Activated T-cell treated with anti-CD3 and anti-CD28 coated beads for 1 hour (primary cell): ENCODE results near the gene NDUFS6.

Source experiments
- DNase-seq: peaks from one replicate; pipeline ENCODE4 v3.0.0-alpha.2; 2020; ENCODE audit warnings: low read depth

NDUFS6 gene

DNA sequence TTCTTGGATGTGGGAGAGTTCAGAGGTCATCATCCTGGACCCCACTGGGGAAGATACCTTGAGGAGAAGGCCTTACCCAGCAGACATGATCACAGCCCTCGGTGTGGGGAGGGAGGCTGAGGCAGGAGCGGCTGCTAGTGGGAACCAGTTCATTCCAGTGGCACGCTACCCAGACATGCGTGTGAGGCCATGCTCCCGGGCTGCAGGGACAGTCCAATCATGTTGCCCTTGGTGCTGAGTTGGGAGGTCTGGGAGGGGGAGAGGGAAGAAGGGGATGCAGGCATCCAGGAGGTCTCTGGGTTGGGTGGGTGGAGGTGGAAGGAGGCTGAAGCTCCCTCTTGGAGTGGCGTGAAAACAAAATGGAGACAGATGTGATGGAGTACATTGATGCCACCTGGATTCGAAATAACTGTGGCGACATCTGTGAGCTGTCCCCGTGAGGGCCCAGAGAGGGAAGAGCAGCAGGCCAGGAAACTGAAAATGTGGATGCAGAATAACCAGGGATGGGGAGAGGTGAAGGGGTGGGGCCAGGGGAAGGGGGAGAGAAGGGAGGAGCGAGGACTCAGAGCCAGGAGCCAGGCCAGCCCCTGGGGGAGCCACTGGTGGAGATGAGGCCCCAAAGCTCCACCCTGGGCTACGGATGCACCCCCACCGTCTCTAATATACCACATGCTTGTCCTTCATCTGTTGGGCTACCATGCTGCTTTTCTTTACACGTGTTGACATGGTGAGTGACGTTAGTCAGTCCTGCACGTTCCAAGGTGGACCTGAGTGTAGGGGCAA lies 16.2 kb downstream of the NDUFS6 start:
- DNase-seq = no peak

DNA sequence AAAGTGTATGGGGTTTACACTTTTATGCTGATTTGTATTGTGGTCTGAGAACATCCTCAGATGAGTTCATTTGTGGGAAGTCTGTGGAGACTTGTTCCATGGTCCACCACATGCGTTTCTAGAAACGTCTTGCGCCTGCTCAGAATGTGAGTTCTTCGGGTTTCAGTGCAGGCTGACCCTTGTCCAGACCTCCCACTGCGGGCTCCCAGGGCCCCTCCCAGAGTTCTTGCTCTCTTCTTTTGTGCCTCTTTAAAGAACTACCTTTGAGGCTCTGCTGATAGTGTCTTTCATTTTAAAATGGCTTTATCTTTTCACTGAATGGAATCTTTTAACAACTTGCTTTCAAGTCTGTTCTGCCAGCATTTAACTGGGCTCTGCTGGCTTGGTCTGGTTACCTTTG lies 17.6 kb downstream of the NDUFS6 start:
- no peak for DNase-seq

DNA sequence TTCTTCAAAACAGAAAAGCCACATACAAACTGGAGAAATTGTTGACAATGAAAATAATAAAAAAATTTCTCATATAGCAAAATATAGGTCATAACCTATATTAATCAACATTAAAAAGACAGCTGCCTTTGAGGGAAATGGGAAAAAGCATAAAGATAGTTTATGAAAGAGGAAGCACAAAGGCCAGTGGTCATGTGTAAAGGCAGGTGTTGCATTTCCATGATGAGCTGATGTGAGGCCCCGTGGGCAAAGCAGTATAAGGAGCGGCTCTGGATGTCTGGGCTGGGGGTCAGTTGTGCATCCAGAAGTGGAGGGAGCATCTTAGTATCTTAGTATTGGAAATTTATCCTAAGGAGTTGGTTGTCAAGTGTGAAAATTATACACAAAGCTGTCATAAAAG lies 18.3 kb downstream of the NDUFS6 start:
- no peak for DNase-seq

DNA sequence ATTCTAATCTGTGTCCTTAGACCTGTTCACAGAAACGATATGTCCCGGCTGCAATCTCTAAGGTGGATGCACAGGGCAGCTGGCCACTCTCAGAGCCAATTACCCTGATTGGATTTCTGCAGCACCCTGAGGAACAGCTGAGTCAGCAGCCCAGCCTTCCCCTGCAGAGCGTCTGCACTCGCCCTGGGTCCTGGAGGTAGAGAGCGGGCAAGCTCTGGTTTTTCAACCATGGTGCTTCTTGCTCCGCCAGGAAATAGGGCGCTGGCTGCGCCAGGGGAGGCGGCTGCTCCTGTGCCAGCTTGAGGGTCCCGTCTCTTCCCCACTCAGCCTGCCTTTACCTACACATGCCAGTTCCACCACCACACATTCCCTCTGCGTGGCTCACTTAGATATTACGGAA lies 19.2 kb downstream of the NDUFS6 start:
- DNase-seq = no peak

DNA sequence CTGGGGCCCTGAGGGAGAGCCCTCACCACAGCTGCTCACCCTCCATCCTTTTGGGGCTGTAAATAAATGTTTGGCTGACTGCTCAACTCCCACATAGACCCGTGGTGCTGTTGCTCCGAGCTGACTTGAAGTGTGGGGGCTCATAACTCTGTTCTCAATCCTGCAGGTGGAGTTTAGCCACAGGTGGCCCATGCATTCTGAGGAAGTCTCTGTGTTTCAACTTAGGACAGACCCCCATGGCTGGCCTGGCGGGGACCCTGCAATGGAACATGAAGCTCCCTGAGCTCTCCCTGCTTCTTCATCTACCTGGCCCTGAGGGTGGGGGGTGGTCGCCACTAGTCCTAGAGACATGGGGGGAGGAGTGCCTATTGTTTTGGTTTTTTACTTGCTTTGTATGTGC lies 19.7 kb downstream of the NDUFS6 start:
- no peak for DNase-seq

DNA sequence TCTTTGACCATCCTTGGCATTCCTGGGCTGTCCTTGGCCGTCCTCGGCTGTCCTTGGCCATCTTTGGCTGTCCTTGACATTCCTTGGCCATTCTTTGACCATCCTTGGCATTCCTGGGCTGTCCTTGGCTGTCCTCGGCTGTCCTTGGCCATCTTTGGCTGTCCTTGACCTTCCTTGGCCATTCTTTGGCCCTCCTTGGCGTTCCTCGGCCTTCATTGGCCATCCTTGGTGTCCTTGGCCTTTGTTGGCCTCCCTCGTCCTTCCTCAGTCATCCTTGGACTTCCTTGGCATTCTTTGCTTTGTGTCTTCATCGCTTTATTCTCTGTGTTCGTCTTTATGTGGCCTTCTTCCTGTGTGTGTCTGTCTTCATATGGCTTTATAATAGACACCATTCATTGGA lies 20.7 kb downstream of the NDUFS6 start:
- no peak for DNase-seq

DNA sequence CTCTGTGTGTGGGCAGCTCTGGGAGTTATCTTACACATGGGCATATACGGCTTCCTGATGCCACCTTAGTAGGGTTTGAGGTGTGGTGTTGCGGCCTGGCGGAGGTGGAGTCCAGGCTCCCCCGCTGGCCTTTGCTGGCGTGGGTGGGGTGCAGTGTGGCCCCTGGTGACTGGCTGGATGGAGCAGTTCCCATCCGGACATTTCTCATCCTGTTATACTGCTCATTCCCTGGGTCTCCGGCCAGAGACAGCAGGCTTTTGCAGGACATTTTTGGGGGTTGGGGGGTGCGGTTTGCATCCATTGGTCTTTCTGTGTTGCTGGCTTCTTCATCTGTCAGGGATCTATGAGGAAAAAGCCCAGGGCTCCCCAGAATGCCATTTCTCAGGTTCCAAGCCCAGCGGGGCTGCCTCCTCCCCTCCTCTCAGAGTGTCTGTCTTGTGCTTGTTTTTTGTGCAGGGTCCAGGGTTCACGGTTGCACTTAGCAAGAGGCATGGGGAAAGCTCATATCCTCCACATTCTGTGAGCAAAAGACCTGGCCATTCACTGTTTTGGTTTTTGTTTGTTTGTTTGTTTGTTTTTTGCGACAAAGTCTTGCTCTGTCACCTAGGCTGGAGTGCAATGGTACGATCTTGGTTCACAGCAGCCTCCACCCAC lies 22.3 kb downstream of the NDUFS6 start:
- DNase-seq = no peak

DNA sequence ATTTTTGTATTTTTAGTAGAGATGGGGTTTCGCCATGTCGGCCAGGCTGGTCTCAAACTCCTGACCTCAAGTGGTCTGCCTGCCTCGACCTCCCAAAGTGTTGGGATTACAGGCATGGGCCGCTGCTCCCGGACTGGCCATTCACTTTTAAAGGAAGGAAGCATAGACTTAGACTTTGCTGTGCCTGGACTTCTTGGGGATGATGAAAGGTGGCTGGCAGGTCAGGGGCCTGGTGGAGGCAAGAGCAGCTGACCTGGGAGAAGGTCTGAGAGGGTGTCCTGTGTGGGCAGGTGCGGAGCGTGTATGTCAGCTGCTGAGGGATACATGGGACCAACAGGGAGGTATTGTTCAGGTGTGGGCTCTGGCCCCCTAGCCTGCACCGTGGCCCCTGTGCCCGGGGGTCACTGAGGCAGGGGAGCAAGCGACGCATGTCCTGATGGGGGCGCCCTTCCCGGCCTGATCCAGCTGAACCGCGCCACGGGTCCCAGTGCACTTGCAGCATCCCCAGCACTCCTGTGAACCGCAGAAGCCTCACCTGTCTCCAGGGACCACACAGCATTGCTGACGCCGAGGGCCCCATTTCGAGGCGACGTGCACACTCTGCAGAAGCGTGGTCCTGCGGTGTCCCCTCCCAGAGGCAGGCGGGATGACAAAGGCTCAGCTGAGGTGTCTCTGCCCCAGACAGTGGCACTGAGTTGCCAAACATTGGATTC lies 23.1 kb downstream of the NDUFS6 start:
- DNase-seq = no peak

DNA sequence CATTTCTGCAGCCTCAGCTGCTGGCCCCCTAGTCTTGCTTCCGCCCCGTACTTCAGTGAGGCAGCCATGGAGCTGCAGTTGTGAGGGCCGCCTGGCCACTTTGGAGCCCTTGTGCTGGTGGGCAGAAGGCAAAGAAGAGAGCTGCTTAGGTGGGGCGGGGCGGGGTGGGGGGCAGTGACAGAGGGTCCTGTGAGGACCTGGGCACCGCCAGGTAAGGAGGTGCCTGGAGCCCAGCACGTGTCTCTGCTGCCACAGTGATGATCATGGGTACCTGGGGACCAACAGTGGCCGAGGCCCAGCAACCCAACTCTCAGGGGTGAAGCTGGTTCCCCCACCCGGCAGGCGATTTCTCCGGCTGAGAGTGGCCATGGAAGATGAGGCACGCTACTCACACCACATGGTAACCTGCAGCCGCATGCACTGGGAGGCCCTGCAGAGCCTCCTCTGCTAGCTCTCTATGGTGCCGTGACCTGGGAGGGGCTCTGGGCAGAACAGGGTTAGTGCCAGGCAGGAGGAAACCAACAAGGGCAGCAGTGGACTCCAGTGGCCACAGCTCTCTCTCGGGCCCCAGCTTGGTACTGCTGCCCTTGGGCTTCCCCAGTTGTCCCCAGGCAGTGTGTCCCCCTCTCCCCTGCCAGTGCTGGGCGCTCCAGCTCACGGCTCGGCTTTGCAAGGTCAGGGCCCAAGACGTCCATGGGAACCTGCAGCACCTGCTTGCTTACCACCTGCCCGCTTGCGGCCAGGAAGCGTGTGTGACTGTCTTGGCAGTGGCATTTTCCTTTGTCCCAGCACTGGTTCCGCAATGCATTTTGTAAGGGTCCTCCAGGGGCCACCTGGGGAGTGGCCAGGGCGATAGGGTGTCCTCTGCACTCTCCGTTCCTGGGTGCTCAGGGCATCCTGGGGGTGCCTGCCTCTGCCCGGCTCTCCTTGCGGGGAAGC lies 24.0 kb downstream of the NDUFS6 start:
- no peak for DNase-seq

DNA sequence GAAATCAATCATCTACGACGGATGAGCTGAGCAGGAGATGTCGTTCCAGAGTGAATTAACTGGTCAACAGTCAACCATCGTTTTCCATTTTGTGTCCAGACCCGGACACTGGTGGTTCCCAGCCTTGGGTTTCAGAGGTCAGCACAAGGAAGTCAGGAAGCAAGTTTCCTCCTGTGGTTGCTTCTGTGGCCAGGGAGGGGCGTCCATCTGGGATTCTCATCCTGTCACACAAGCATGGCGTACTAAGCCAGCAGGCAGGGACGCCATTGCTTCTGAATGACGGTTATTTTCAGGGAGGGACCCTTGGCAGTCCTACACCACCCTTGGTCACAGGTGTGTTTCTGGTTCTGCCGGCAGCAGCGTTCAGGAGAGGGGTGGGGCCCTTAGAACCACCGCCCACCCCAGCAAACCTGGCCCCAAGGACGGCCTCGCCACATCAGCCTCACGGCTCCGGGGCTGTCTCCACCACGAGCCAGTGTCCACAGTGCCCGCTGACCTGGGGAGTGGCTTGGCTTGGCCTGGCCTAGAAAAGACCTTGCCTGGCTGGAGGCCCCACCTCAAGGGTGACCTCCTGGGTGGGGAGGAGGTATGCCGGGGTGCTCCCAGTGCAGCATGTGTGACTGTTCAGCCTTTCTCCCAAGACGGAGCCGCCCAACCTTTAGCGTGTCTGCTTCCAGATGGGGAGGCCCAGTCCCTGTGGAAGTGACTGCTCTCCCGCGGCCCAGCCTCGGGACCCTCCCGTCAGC lies 25.2 kb downstream of the NDUFS6 start:
- DNase-seq = no peak

DNA sequence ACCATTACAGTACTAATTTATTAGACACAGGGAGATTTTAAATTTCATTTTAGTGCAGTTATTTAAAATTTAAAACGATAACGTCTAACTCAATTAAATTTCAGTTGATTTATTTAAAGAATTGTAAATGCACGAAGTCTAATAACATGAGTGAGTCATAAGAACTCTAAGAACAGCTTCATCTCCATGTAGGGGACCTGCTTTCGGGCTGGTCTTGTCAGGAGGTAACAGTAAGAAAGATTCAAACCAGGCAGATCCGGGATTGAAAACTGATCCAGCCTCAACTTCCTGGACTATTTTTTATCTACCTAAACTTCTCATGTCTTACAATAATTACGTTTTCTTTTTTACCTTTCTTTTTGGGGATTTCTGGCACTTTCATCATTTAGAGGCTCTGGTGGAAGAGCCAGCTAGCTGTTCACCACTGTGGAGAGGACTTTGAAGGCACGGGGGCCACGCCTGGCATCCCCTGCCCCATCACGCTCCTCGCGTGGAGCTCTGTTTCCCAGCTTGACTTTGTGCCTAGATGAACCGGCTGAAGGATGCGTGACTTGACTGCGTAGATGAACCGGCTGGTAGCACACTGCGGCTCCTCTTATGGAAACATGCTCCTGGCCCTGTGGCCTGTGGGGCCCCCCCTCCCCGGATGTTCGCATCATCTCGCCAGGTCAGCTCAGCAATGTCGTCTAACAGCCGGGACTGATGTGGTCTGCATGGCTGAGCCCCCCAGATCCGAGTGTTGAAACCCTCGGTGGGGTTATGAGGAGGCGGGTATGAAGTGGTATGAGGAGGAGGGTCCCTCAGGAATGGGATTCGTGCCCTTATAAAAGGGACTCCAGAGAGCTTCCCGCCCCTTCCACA lies 26.0 kb downstream of the NDUFS6 start:
- no peak for DNase-seq

DNA sequence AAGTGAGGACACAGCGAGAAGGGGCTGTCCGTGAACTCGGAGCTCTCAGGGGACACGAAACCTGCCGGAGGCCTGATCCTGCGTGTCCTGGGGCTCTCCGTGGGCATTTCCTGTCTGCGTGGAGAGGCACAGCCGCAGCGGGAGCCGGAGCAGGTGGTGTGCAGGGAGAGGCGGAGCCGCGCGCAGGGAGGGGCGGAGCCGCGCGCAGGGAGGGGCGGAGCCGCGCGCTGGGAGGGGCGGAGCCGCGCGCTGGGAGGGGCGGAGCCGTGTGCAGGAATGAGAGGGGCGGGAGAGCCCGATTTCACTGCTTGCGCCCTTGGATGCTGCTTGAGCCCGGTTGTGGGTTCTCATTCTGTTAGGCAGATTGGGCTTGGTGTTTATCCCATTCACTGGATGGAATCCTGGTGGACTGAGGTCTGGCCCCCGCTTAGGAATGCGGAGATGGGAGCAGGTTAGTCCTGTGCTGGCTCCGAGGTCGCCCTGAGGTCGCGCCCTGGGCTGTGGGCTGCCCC lies 26.7 kb downstream of the NDUFS6 start:
- DNase-seq = no peak

DNA sequence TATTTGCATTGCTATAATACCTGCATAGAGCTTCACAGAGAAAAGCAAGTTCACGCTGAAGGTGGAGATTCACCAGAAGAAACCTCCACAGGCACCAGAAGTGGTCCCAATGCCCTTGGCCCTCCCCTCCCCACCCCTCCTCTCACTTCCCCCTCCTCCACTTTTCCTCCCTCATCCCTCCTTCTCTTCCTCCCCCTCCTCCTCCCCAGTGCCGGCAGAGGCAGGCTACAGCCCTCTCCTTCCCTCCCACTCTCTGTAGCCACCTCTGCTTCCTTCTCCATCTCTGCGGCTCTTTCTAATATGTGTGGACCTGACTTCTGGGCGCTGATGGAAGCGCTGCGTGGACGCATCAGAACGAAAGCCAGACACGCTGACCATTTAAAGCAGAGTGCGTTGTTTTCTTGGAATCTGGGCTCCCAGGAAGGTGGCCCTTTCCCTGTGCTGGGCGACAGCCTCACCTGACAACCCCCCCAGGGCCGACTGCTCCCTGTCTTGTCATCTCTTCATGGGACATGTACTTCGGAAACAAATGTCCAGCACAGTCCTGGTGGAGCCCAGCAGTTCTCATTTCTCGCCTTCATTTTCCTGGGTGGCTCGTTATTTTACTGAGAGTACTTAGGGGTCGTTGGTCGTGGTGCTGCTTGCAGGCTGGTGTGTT lies 29.5 kb downstream of the NDUFS6 start:
- no peak for DNase-seq

DNA sequence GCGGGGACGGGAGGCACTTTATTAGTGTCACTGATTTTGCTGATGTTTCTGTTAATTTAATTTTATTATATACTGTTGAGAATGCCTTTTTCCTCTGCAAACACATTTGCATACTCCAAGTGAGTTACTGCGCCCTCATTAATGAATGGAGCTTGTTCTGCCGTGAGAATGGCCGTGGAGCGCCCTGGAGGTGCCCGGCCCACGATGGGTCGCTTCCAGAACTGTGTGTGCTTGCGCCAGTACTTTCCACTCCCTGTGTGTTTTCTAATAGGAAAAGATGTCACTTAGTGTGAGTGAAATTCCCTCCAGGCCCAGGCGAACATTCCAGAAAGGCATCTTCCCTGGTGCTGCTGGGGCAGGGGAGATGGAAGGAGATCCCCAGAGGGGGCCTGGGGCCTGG lies 30.1 kb downstream of the NDUFS6 start:
- DNase-seq = no peak

DNA sequence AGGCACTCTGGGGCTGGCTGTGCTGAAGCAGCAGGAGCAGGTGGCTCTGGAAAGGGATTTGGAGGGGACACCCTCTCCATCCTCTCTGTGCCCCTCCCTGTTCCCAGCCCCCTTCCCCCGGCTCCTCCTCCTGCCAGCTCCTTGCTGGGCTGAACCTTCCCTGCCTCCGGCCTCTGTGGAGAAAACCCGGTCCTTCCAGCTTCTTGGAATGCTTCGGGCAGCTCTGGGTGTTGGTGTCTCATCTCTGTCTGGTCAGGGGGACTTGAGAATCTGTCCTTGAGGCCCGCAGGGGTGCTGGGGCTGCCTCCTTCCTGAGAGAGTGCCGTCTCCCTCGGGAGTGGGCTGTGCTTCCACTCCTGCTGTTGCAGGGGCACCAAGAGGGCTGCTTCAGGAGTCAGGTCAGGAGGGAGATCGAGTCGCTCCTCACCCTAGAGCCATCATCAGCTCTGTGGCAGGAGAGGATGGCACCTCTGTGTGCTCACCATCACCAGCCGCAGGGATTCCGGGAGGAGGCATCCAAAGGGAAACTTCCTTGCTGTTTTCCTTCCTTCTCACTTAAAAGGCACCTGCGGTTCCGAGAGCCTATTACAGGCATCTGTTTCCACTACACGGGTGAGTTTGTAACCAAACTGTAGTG lies 30.6 kb downstream of the NDUFS6 start:
- DNase-seq = no peak

DNA sequence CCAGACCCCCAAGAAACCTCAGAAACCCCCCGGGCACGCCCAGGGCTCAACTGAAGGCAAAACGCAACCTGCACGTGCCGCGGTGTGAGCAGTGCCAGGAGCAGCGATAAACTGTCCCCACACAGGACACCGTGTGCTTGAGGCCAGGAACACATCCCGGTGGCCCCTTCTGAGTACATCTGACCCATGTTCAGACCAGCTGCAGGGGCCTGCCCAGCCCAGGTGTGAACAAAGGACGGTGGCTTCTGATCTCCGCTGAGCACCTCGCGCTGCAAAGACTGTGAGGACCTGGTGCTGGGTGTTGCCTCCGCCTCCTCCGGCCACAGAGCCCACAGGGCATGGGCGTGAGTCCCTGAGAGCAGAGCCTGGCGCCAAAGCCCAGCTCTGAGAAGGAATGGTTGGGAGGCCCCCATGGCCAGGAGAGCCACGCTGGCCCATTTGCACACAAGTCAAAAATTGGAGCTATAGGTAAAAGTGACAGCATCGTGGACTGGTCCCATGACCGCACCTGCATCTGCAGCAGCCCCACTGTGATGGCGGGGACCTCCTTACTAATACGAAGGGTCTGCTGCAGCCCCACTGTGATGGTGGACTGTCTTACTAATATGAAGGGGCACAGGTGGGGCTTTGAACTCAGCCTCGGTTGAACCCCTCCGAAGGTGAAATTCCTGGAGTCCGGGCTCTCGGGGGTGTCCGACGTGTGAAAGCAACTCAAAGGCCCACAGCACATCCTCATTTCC lies 31.5 kb downstream of the NDUFS6 start:
- DNase-seq = no peak

DNA sequence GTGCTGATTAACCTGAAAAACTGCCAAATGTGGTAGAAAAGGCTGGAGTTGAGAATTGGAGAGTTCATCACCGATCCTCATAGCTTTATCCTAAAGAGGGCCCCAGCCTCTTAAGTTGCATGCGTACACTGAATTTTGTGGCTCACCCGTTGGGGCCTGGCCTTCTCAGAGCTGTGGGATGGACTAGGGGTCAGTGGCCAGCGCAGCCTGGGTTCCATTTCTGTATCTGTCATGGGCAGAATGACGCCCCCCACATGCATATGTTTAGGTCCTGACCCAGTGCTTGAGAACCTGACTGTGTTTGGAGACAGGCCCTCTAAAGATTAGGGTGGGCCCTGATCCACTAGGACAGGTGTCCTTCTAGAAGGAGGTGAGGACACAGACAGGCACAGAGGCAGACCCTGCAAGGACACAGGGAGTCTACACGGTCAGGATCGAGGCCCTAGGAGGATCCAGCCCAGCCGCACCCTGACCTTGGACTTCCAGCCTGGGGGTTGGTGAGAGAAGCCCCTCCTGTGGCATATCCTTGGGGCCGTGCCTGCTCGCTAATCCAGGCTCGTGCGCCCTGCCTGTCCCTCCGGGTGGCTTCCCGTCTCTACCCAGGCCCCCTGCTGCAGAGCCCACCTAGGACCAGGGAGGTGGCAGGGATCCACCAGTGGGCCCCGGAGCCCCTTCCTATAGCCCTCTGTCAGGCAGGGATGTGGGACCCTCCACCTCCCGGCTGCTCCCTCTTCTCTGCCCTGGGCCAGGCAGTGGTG lies 32.2 kb downstream of the NDUFS6 start:
- DNase-seq = no peak
